ENCODE measurements around the gene SMG6. TPM values are rescaled to one million over a fixed set of nuclear protein-coding genes. Genes with fewer than 3 reads are reported as not detected.
A peak's percentile ranks its signal among the peaks of the same experiment; 100 is the strongest.

Gene SMG6
- polyA plus RNA-seq, 1 of the 3 experiments (the other 2 are of a cell fraction) = 15.7 TPM

- 89% methylated on average over 16 of the region's 16 CpGs for WGBS (ENCODE audit: low lambda C conversion rate)
- H3K4me2 ChIP-seq = no peak overlapping the region; the same call in 1 of the 2 replicates
- no peak overlapping the region for H3K4me3 ChIP-seq (ENCODE audit: low read depth in 2 of 2, low read length in 1 of 2)
- H3K36me3 ChIP-seq (replicated peaks in 1 of 2; ENCODE audit: control insufficient read depth in 1 of 2, insufficient read depth in 2 of 2, low read length in 1 of 2) = peaks cover 10 to 39% of the 10 kb centered on the region in 2 experiments
- H3K9me2 ChIP-seq = no peaks in the 10 kb centered on the region
- H3F3A ChIP-seq (replicated peaks; ENCODE audit: insufficient read depth) = peaks cover 9% of the 10 kb centered on the region
- H4K20me1 ChIP-seq (ENCODE audit: insufficient read depth) = no peaks in the 10 kb centered on the region
- H2AFZ ChIP-seq (ENCODE audit: low read depth) = no peak overlapping the region
- DNase-seq = no peak
- CTCF ChIA-PET = interaction anchor here (0.7 to 7.4 kb wide), 6 partner anchors 9 to 217 kb away, joined by 3 to 81 read pairs (median 6); partner anchors contain the start of gene HIC1
- peak overlapping the region; percentile 20 to 47; a peak in 2 of 4 replicates for H3K27ac ChIP-seq (ENCODE audit: low read depth in 2 of 2, low read length in 1 of 2)
- H3K79me2 ChIP-seq (ENCODE audit: insufficient read depth) = no peaks in the 10 kb centered on the region
- H3K9me3 ChIP-seq = no peaks in the 10 kb centered on the region
- no peaks in the 10 kb centered on the region for H3K27me3 ChIP-seq (ENCODE audit: insufficient read depth)
- TF ChIP-seq IRF3 (IDR thresholded peaks at IDR 0.05; ENCODE audit: low read depth, low read length) (no peak), EZH2phosphoT487 (IDR thresholded peaks at IDR 0.05; ENCODE audit: borderline replicate concordance, low read depth) (no peak), TAF1 (IDR thresholded peaks at IDR 0.05; ENCODE audit: borderline replicate concordance, low read depth, low read length) (no peak), CTCF (IDR thresholded peaks at IDR 0.05) (no peak), GATA2 (CRISPR knock-in tag; IDR thresholded peaks at IDR 0.05) (no peak), NRF1 (IDR thresholded peaks at IDR 0.05; ENCODE audit: low read depth, low read length) (no peak), RFX5 (IDR thresholded peaks at IDR 0.05; ENCODE audit: low read length) (no peak), SIN3A (IDR thresholded peaks at IDR 0.05; ENCODE audit: borderline replicate concordance, low read depth, low read length) (no peak)
- POLR2A ChIA-PET = no interaction called here
- H3K9ac ChIP-seq = no peak overlapping the region; the same call in 1 of the 2 replicates
- peaks cover 32 to 34% of the 10 kb centered on the region in 2 experiments; a peak in 3 of 4 replicates for H3K4me1 ChIP-seq (ENCODE audit: control insufficient read depth in 1 of 2, insufficient read depth in 2 of 2, low read depth in 1 of 2, low read length in 1 of 2)
Observed at GRCh38 chr17:2063261-2064146, 240.1 kb downstream of the SMG6 start.

- H3K79me2 ChIP-seq (ENCODE audit: insufficient read depth) = no peaks in the 10 kb centered on the region
- H3F3A ChIP-seq (replicated peaks; ENCODE audit: insufficient read depth) = peaks cover 5% of the 10 kb centered on the region
- H4K20me1 ChIP-seq (ENCODE audit: insufficient read depth) = no peaks in the 10 kb centered on the region
- peak overlapping the region; percentile 18; the same call in 1 of the 2 replicates for H3K9ac ChIP-seq
- DNase-seq = no peak
- 58% methylated on average over 11 of the region's 11 CpGs for WGBS (ENCODE audit: low lambda C conversion rate)
- POLR2A ChIA-PET = no interaction called here
- H3K36me3 ChIP-seq (replicated peaks in 1 of 2; ENCODE audit: control insufficient read depth in 1 of 2, insufficient read depth in 2 of 2, low read length in 1 of 2) = peaks cover 8 to 39% of the 10 kb centered on the region in 2 experiments
- CTCF ChIA-PET = interaction anchor here (1.5 to 7.4 kb wide), 2 partner anchors 8 to 12 kb away, joined by 4 to 81 read pairs; partner anchors contain the start of gene HIC1
- H3K9me3 ChIP-seq = no peaks in the 10 kb centered on the region
- no peaks in the 10 kb centered on the region for H3K27me3 ChIP-seq (ENCODE audit: insufficient read depth)
- no peaks in the 10 kb centered on the region for H3K9me2 ChIP-seq
- H3K4me1 ChIP-seq (ENCODE audit: control insufficient read depth in 1 of 2, insufficient read depth in 2 of 2, low read depth in 1 of 2, low read length in 1 of 2) = peaks cover 23 to 25% of the 10 kb centered on the region in 2 experiments; a peak in 3 of 4 replicates
- no peak overlapping the region for H3K4me3 ChIP-seq (ENCODE audit: low read depth in 2 of 2, low read length in 1 of 2)
- peak overlapping the region; percentile 20 to 47; a peak in 3 of 4 replicates for H3K27ac ChIP-seq (ENCODE audit: low read depth in 2 of 2, low read length in 1 of 2)
- peak overlapping the region; percentile 57 for H3K4me2 ChIP-seq
- H2AFZ ChIP-seq (ENCODE audit: low read depth) = no peak overlapping the region
- no peak for TF ChIP-seq RCOR1 (IDR thresholded peaks at IDR 0.05; ENCODE audit: low read length)
- TF ChIP-seq NFIC (IDR thresholded peaks at IDR 0.05; ENCODE audit: borderline replicate concordance) = no peak
- no peak for TF ChIP-seq TEAD4 (IDR thresholded peaks at IDR 0.05; ENCODE audit: borderline replicate concordance, insufficient read depth)
- TF ChIP-seq REST (IDR thresholded peaks at IDR 0.05; ENCODE audit: low read depth, low read length) = no peak
- 0 out of 2 replicates have a peak, but pooled peaks have one; percentile 29 for TF ChIP-seq MXI1 (IDR thresholded peaks at IDR 0.05; ENCODE audit: low read depth, low read length)
- TF ChIP-seq TCF12 (IDR thresholded peaks at IDR 0.05) = no peak
- TF ChIP-seq PBX3 (IDR thresholded peaks at IDR 0.05) = no peak
Observed at GRCh38 chr17:2062571-2063183, 240.9 kb downstream of the SMG6 start.
